ENCODE results near the gene OTUD1.

OTUD1 gene

DNA sequence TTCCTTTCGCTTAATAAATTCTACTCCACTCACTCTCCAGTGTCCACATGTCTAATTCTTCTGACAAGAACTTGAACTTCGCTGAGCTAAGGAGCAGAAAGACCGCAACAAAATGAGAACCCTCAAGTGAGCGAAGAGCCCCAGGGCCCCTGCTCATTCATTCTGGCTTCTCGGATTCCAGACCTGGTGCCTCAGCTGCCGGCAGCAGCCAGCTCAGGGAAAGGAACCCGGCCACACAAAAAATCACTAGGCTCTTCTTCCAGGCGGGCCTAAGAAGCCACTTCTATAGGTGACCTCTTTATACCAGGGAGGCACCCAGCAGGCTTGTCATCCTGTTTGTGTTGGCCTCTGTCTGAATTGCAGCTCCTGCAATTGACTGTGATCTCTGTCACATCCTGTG lies 33.3 kb downstream of the OTUD1 start:
- no peak for DNase-seq

- no peak for DNase-seq
Observed at GRCh38 chr10:23474081-23474480, 35.2 kb downstream of the OTUD1 start.

DNA sequence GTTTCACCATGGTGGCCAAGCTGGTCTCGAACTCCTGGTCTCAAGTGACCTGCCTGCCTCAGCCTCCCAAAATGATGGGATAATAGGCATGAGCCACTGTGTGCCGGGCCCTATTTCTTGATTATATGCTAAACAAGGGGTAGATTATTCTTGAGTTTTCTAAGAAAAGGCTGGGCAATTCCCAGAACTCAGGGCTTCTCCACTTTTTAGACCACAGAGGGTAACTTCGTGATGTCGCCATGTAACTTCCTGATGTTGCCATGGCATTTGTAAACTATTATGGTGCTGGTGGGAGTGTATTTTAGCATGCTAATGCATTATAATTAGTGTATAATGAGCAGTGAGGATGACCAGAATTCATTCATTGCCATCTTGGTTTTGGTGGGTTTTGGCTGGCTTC lies 35.8 kb downstream of the OTUD1 start:
- DNase-seq, result no peak

DNA sequence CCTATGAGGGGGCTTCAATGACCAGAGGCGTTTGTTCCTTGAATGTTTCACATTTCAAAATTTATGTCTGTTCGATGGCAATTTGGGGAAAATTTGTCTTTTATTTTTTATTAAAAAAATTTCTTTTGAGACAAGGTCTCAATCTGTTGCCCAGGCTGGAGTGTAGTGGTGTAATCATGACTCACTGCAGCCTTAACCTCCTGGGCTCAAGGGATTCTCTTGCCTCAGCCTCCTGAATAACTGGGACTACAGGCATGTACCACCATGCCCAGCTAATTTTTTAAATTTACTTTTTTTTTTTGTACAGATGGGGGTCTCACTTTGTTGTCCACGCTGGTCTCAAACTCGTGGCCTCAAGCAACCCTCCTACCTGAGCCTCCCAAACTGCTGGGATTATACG lies 39.7 kb downstream of the OTUD1 start:
- DNase-seq, result no peak

GRCh38 chr10:23479798-23480473 lies 41.1 kb downstream of the OTUD1 start:
- DNase-seq, result no peak

DNA sequence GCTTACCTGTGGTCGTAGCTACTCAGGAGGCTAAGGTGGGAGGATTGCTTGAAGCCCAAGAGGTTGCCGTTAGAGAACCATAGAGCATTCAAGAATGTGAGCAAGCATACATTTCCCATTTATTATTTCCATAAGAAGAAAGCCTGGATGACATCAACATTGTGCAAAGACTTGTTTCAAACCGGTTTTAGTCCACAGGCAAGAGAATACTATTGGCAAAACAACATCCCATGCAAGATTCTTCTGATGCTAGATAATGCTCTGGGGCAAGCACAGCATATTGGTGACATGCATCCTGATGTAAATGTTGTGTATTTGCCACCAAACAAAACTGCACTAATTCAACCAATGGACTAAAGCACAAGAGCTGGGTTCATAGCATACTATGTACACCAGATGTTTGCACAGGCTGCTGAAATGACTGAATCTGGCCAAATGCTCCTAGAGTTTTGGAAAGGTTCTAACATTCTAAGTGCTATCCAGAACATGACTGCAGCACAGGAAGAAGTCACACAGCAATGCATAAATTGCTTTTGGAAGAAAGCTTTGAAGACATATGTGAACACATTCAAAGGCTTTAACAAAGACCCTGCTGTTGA lies 42.6 kb downstream of the OTUD1 start:
- DNase-seq, result no peak

DNA sequence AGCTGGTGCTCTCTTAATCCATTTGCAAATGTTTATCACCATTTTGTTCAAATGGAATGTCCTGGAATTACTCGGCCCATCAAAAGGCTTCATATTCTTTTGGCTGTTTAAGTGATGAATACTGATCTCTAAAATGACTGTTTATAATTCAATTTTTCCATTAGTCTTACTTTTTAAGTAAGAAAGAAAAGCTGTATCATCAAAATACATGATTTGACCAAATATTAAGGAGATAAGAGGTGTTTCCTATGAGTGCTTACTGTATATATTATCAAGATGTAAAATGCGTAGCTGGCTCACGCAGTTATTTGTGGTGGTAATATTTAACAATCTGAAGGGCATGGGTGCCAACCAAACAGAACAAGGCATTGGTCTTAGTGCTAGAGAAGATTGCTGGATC lies 51.2 kb downstream of the OTUD1 start:
- DNase-seq, result no peak
